ENCODE data around the gene TREM2. TPM values are rescaled to one million over a fixed set of nuclear protein-coding genes. Genes with fewer than 3 reads are reported as not detected.
"Not testable (repeated sequence)": the region's sequence is repeated elsewhere in the genome, so short reads cannot be mapped to it uniquely, and the experiment has no call there.

Gene TREM2
- polyA plus RNA-seq, 1 donor from 2014 or later, result not detected

- H3K27me3 Mint-ChIP-seq, result peaks cover 4% of the 10 kb centered on the region
- H3K36me3 Mint-ChIP-seq, result no peaks in the 10 kb centered on the region
- H3K9me3 Mint-ChIP-seq, result peaks cover 0 to 3% (median 0%) of the 10 kb centered on the region in 3 donors
- no peak within 1 kb of the TSS for H3K4me3 Mint-ChIP-seq
- H3K4me1 Mint-ChIP-seq, result peaks cover 0 to 3% (median 0%) of the 10 kb centered on the region in 3 donors
- H3K27ac Mint-ChIP-seq, result no peak within 1 kb of the TSS
These were observed 8.8 kb downstream of the TREM2 start, which contains the start of gene TREML1 for GRCh38 chr6:41153992-41154625. Gene TREML1 (minus strand): TSS chr6:41154347. CDS start chr6:41154288, 59 bp downstream.

GRCh38 chr6:41153451-41153850 is 9.5 kb downstream of the TREM2 start:
- peaks cover 4% of the 10 kb centered on the region for H3K27me3 Mint-ChIP-seq
- peaks cover 0 to 3% (median 0%) of the 10 kb centered on the region in 3 donors for H3K9me3 Mint-ChIP-seq
- no peak overlapping the region for H3K27ac Mint-ChIP-seq

GRCh38 chr6:41150671-41151070 is 12.2 kb downstream of the TREM2 start:
- Mint-ChIP-seq H3K9me3 (peaks cover 0 to 2% (median 0%) of the 10 kb centered on the region in 3 donors), H3K4me1 (peaks cover 0 to 2% (median 0%) of the 10 kb centered on the region in 3 donors), H3K36me3 (peaks cover 3% of the 10 kb centered on the region), H3K4me3 (no peak overlapping the region), H3K27ac (no peak overlapping the region), H3K27me3 (no peaks in the 10 kb centered on the region)

More at GRCh38 chr6:41153451-41153850, 9.5 kb downstream of the TREM2 start:
- Mint-ChIP-seq H3K4me1 (peaks cover 0 to 3% (median 0%) of the 10 kb centered on the region in 3 donors), H3K4me3 (no peak overlapping the region), H3K36me3 (peaks cover 3% of the 10 kb centered on the region)

GRCh38 chr6:41147917-41148316 is 15.0 kb downstream of the TREM2 start:
- Mint-ChIP-seq H3K27ac (no peak overlapping the region), H3K36me3 (peaks cover 7% of the 10 kb centered on the region), H3K27me3 (no peaks in the 10 kb centered on the region), H3K4me1 (no peaks in the 10 kb centered on the region), H3K9me3 (peaks cover 0 to 2% (median 0%) of the 10 kb centered on the region in 3 donors), H3K4me3 (no peak overlapping the region)

- no peaks in the 10 kb centered on the region for H3K27me3 Mint-ChIP-seq
- H3K4me3 Mint-ChIP-seq, result no peak overlapping the region
- H3K9me3 Mint-ChIP-seq, result no peaks in the 10 kb centered on the region
- no peaks in the 10 kb centered on the region for H3K4me1 Mint-ChIP-seq
- H3K27ac Mint-ChIP-seq, result no peak overlapping the region
- H3K36me3 Mint-ChIP-seq, result peaks cover 16% of the 10 kb centered on the region
These were observed 26.0 kb downstream of the TREM2 start for GRCh38 chr6:41136911-41137310.

- H3K36me3 Mint-ChIP-seq, result peaks cover 15% of the 10 kb centered on the region
- H3K4me1 Mint-ChIP-seq, result no peaks in the 10 kb centered on the region
- H3K27ac Mint-ChIP-seq, result no peak overlapping the region
- H3K9me3 Mint-ChIP-seq, result no peaks in the 10 kb centered on the region
- H3K27me3 Mint-ChIP-seq, result no peaks in the 10 kb centered on the region
- no peak overlapping the region for H3K4me3 Mint-ChIP-seq
These were observed 27.7 kb downstream of the TREM2 start for GRCh38 chr6:41135062-41135832.

- Mint-ChIP-seq H3K9me3 (no peaks in the 10 kb centered on the region), H3K27me3 (no peaks in the 10 kb centered on the region), H3K4me3 (no peak overlapping the region), H3K4me1 (no peaks in the 10 kb centered on the region), H3K27ac (no peak overlapping the region), H3K36me3 (peaks cover 13% of the 10 kb centered on the region)
These were observed 30.7 kb downstream of the TREM2 start for GRCh38 chr6:41132254-41132653.

GRCh38 chr6:41125282-41125681 is 37.6 kb downstream of the TREM2 start:
- H3K4me1 Mint-ChIP-seq, result no peaks in the 10 kb centered on the region
- H3K36me3 Mint-ChIP-seq, result peaks cover 4% of the 10 kb centered on the region
- H3K4me3 Mint-ChIP-seq, result no peak overlapping the region
- no peaks in the 10 kb centered on the region for H3K27me3 Mint-ChIP-seq
- H3K27ac Mint-ChIP-seq, result no peak overlapping the region
- H3K9me3 Mint-ChIP-seq, result peaks cover 0 to 3% (median 0%) of the 10 kb centered on the region in 3 donors

- Mint-ChIP-seq H3K4me1 (no peaks in the 10 kb centered on the region), H3K9me3 (peaks cover 0 to 3% (median 0%) of the 10 kb centered on the region in 3 donors), H3K36me3 (peaks cover 2% of the 10 kb centered on the region), H3K4me3 (no peak overlapping the region), H3K27me3 (no peaks in the 10 kb centered on the region), H3K27ac (no peak overlapping the region)
These were observed 40.0 kb downstream of the TREM2 start for GRCh38 chr6:41122918-41123317.

GRCh38 chr6:41122373-41122772 is 40.5 kb downstream of the TREM2 start:
- peaks cover 2% of the 10 kb centered on the region for H3K36me3 Mint-ChIP-seq
- no peaks in the 10 kb centered on the region for H3K4me1 Mint-ChIP-seq
- no peaks in the 10 kb centered on the region for H3K27me3 Mint-ChIP-seq
- no peak overlapping the region for H3K27ac Mint-ChIP-seq
- no peak overlapping the region for H3K4me3 Mint-ChIP-seq
- H3K9me3 Mint-ChIP-seq, result peaks cover 0 to 3% (median 0%) of the 10 kb centered on the region in 3 donors

- Mint-ChIP-seq H3K27me3 (no peaks in the 10 kb centered on the region), H3K36me3 (peaks cover 2% of the 10 kb centered on the region), H3K4me3 (no peak overlapping the region), H3K27ac (no peak overlapping the region), H3K9me3 (peaks cover 0 to 3% (median 0%) of the 10 kb centered on the region in 3 donors), H3K4me1 (no peaks in the 10 kb centered on the region)
These were observed 42.9 kb downstream of the TREM2 start for GRCh38 chr6:41120058-41120457.

GRCh38 chr6:41119508-41119907 is 43.4 kb downstream of the TREM2 start:
- Mint-ChIP-seq H3K4me3 (no peak overlapping the region), H3K36me3 (peaks cover 2% of the 10 kb centered on the region), H3K27me3 (no peaks in the 10 kb centered on the region), H3K4me1 (no peaks in the 10 kb centered on the region), H3K9me3 (peaks cover 0 to 3% (median 0%) of the 10 kb centered on the region in 3 donors), H3K27ac (no peak overlapping the region)

GRCh38 chr6:41115027-41115426 is 47.9 kb downstream of the TREM2 start:
- H3K4me1 Mint-ChIP-seq, result not testable (repeated sequence)

GRCh38 chr6:41111017-41111416 is 51.9 kb downstream of the TREM2 start:
- H3K27me3 Mint-ChIP-seq, result no peaks in the 10 kb centered on the region
- H3K9me3 Mint-ChIP-seq, result no peaks in the 10 kb centered on the region
- no peak overlapping the region for H3K4me3 Mint-ChIP-seq
- H3K27ac Mint-ChIP-seq, result no peak overlapping the region
- no peaks in the 10 kb centered on the region for H3K4me1 Mint-ChIP-seq
- H3K36me3 Mint-ChIP-seq, result peaks cover 13% of the 10 kb centered on the region

More at GRCh38 chr6:41115027-41115426, 47.9 kb downstream of the TREM2 start:
- not testable (repeated sequence) for H3K27me3 Mint-ChIP-seq, H3K27ac Mint-ChIP-seq, H3K9me3 Mint-ChIP-seq, H3K36me3 Mint-ChIP-seq, H3K4me3 Mint-ChIP-seq
